HepG2 (cell line): Measurements from ENCODE around the gene RPL27A. TPM values are rescaled to one million over a fixed set of nuclear protein-coding genes. Genes with fewer than 3 reads are reported as not detected.

ENCODE experiments used
- ELF4 ChIP-seq: sonication (generic); formaldehyde crosslinking; IDR thresholded peaks from 2 replicates; pipeline ENCODE4 v1.5.0; 2020; ENCODE audit warnings: missing genetic modification reagents, mild to moderate bottlenecking, moderate library complexity, borderline replicate concordance
- ESRRA ChIP-seq: sonication (generic); formaldehyde crosslinking; IDR thresholded peaks from 2 replicates; pipeline ENCODE4 v1.5.1; 2020; ENCODE audit warnings: mild to moderate bottlenecking, low read depth, missing genetic modification reagents
- EZH2 ChIP-seq: conservative IDR thresholded peaks from 2 replicates; pipeline ENCODE4 v1.6.1; 2012; ENCODE audit warnings: mild to moderate bottlenecking, low read depth, low read length, moderate library complexity
- GTF2F1 ChIP-seq: fragments of 150-350 bp; IDR thresholded peaks from 2 replicates; pipeline ENCODE4 v1.6.1; 2014; ENCODE audit warnings: low read length
- KMT2B ChIP-seq: IDR thresholded peaks from 2 replicates; pipeline ENCODE4 v1.6.1; 2016; ENCODE audit warnings: missing genetic modification reagents, missing compliant biosample characterization
- RCOR2 ChIP-seq: IDR thresholded peaks from 2 replicates; pipeline ENCODE4 v1.6.1; 2016; ENCODE audit warnings: missing biosample characterization, missing genetic modification reagents
- REL ChIP-seq: sonication (generic); formaldehyde crosslinking; conservative IDR thresholded peaks from 2 replicates; pipeline ENCODE4 v1.8.0; 2022; ENCODE audit warnings: mild to moderate bottlenecking, missing genetic modification reagents, moderate library complexity
- RFX3 ChIP-seq: IDR thresholded peaks from 2 replicates; pipeline ENCODE4 v1.6.1; 2016; ENCODE audit warnings: missing biosample characterization, missing genetic modification reagents
- SMARCE1 ChIP-seq: fragments of 450-650 bp; IDR thresholded peaks from 2 replicates; pipeline ENCODE4 v1.6.1; 2017; ENCODE audit warnings: borderline replicate concordance
- TOPORS ChIP-seq: sonication (generic); formaldehyde crosslinking; IDR thresholded peaks from 2 replicates; pipeline ENCODE4 v1.8.0; 2023; ENCODE audit warnings: mild to moderate bottlenecking, missing genetic modification reagents
- U2AF1 ChIP-seq: fragments of 200-400 bp; formaldehyde crosslinking; optimal IDR thresholded peaks from 2 replicates; pipeline ENCODE3; 2017; ENCODE audit warnings: mild to moderate bottlenecking, low read depth, low read length
- ZBTB7A ChIP-seq: sonication (generic); formaldehyde crosslinking; IDR thresholded peaks from 2 replicates; pipeline ENCODE4 v1.8.0; 2022; ENCODE audit warnings: mild to moderate bottlenecking, missing genetic modification reagents
- ZFYVE20 ChIP-seq: sonication (generic); formaldehyde crosslinking; IDR thresholded peaks from 2 replicates; pipeline ENCODE4 v1.8.0; 2023; ENCODE audit warnings: low read depth, mild to moderate bottlenecking, moderate library complexity, missing genetic modification reagents, borderline replicate concordance
- ZKSCAN1 ChIP-seq: fragments of 150-350 bp; IDR thresholded peaks from 2 replicates; pipeline ENCODE4 v1.6.1; 2014; ENCODE audit warnings: low read length
- ZNF333 ChIP-seq: sonication (generic); formaldehyde crosslinking; IDR thresholded peaks from 2 replicates; pipeline ENCODE4 v1.4.0; 2020; ENCODE audit warnings: mild to moderate bottlenecking, missing genetic modification reagents, borderline replicate concordance
- ZNF382 ChIP-seq: sonication (generic); formaldehyde crosslinking; IDR thresholded peaks from 2 replicates; pipeline ENCODE4 v1.5.0; 2020; ENCODE audit warnings: missing genetic modification reagents, mild to moderate bottlenecking, borderline replicate concordance
- polyA plus RNA-seq, 8 experiments: library from polyadenylated mRNA; depleted of rRNA in 3 of 8; stranded (reverse) in 7 of 8; unstranded in 1 of 8; fragments of >200 nt; fragmentation: Illumina TruSeq in 4 of 8; extraction: Trizol in 4 of 8; gene quantifications; 2 replicates each; pipeline versions ENCODE4 v1.2.1 to v1.2.3, GENCODE V29; 2011 to 2016; ENCODE audit warnings: low read depth in 4 of 8, missing spikeins in 1 of 8, mixed read lengths in 1 of 8; ENCODE audit not compliant: insufficient read depth in 1 of 8
- total RNA-seq, 5 experiments: library from RNA; depleted of rRNA; stranded (reverse); fragments of >200 nt; fragmentation: Illumina TruSeq; extraction: Trizol; gene quantifications; 2 replicates each; pipeline ENCODE4 v1.2.3, GENCODE V29; 2016; ENCODE audit warnings: low read depth in 1 of 5
- TF ChIP-seq, protein P1 (sequence below): sonication (generic); formaldehyde crosslinking; IDR thresholded peaks from 2 replicates; pipeline ENCODE4 v1.8.0; 2022; ENCODE audit warnings: missing genetic modification reagents, mild to moderate bottlenecking, inconsistent platforms, borderline replicate concordance
- TF ChIP-seq, protein P2 (sequence below): sonication (generic); formaldehyde crosslinking; IDR thresholded peaks from 2 replicates; pipeline ENCODE4 v1.4.0; 2020; ENCODE audit warnings: mild to moderate bottlenecking, missing genetic modification reagents
- TF ChIP-seq, protein P3 (sequence below): sonication (generic); formaldehyde crosslinking; IDR thresholded peaks from 2 replicates; pipeline ENCODE4 v1.5.0; 2020; ENCODE audit warnings: mild to moderate bottlenecking, missing genetic modification reagents
- TF ChIP-seq, protein P4 (sequence below): sonication (generic); formaldehyde crosslinking; IDR thresholded peaks from 2 replicates; pipeline ENCODE4 v1.5.0; 2020; ENCODE audit warnings: mild to moderate bottlenecking, missing genetic modification reagents

The RPL27A gene
- total and polyA plus RNA-seq, 2 of the 13 experiments (the other 11 are each of a cell fraction or from before 2014, with no cell fraction given): 1,531 to 2,153 TPM

DNA sequence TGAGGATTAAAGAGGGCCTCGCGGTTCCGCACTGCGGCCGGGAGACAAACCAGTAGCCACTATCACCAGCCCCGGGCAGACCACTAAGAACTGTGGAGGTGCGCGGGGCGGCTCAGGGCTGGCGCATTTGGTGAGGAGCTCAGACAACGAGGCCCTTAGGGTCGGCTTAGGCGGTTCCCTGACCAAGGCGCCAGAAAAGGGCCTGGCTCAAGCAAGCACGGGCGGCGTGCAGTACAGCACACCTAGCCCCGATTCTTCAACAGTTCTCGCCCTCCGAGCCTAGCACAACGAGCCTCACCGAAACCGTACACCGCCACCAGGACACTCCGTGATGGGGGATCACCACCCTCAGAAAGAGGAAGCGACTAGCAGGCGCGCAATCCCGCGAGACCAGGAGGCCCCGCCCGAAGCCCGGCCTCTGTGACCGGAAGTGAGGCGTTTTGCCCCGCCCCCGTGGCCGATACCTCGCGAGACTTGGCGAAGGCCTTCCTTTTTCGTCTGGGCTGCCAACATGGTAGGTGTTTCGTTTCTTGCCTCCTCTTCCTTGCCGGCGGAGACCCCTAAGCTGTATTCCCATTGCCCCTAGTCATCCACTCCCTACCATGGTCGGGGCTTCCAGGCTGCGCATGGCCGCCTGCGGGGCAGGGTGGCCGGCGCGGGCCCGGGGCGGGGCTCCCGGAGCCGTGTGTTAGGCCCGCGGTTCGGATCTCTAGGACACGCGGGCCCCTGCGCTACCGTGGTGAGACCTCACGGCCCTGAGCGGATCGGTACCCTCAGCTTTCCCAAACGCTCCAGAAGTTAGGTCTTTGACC lies at the start of gene RPL27A, which contains the start of gene TRIM66 (continued):
- 0 out of 2 replicates have a peak, but pooled peaks have one; percentile 59 for TF ChIP-seq ZBTB7A
- no peak for TF ChIP-seq ZKSCAN1
- no peak for TF ChIP-seq SMARCE1
- no peak for TF ChIP-seq TOPORS (CRISPR knock-in tag)
- TF ChIP-seq RCOR2: no peak
- TF ChIP-seq, protein P1, sequence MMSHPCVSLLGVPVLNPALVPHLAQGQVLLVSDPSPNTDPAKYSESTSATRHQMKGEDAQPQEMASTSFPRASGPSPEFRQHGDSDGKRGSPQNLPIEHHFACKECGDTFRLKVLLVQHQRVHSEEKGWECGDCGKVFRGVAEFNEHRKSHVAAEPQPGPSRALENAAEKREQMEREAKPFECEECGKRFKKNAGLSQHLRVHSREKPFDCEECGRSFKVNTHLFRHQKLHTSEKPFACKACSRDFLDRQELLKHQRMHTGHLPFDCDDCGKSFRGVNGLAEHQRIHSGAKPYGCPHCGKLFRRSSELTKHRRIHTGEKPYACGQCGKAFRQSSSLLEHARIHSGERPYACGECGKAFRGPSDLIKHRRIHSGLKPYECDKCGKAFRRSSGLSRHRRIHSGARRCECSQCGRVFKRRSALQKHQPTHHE (CRISPR knock-in tag): peak; percentile 79; the same call in 1 of the 2 replicates
- no peak for TF ChIP-seq RFX3 (CRISPR knock-in tag)
- TF ChIP-seq, protein P2, sequence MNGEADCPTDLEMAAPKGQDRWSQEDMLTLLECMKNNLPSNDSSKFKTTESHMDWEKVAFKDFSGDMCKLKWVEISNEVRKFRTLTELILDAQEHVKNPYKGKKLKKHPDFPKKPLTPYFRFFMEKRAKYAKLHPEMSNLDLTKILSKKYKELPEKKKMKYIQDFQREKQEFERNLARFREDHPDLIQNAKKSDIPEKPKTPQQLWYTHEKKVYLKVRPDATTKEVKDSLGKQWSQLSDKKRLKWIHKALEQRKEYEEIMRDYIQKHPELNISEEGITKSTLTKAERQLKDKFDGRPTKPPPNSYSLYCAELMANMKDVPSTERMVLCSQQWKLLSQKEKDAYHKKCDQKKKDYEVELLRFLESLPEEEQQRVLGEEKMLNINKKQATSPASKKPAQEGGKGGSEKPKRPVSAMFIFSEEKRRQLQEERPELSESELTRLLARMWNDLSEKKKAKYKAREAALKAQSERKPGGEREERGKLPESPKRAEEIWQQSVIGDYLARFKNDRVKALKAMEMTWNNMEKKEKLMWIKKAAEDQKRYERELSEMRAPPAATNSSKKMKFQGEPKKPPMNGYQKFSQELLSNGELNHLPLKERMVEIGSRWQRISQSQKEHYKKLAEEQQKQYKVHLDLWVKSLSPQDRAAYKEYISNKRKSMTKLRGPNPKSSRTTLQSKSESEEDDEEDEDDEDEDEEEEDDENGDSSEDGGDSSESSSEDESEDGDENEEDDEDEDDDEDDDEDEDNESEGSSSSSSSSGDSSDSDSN (CRISPR knock-in tag): peak; percentile 56; the same call in 1 of the 2 replicates
- peak; percentile 92 for TF ChIP-seq ELF4 (CRISPR knock-in tag)
- no peak for TF ChIP-seq U2AF1
- TF ChIP-seq, protein P3, sequence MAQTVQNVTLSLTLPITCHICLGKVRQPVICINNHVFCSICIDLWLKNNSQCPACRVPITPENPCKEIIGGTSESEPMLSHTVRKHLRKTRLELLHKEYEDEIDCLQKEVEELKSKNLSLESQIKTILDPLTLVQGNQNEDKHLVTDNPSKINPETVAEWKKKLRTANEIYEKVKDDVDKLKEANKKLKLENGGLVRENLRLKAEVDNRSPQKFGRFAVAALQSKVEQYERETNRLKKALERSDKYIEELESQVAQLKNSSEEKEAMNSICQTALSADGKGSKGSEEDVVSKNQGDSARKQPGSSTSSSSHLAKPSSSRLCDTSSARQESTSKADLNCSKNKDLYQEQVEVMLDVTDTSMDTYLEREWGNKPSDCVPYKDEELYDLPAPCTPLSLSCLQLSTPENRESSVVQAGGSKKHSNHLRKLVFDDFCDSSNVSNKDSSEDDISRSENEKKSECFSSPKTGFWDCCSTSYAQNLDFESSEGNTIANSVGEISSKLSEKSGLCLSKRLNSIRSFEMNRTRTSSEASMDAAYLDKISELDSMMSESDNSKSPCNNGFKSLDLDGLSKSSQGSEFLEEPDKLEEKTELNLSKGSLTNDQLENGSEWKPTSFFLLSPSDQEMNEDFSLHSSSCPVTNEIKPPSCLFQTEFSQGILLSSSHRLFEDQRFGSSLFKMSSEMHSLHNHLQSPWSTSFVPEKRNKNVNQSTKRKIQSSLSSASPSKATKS (CRISPR knock-in tag): 0 out of 2 replicates have a peak, but pooled peaks have one; percentile 43
- TF ChIP-seq ZNF382 (CRISPR knock-in tag): no peak
- TF ChIP-seq KMT2B (CRISPR knock-in tag): peak; percentile 80
- TF ChIP-seq ZFYVE20 (CRISPR knock-in tag): no peak
- TF ChIP-seq GTF2F1: peak; percentile 69; the same call in 1 of the 2 replicates
- TF ChIP-seq REL (CRISPR knock-in tag): no peak; the same call in 1 of the 2 replicates
- TF ChIP-seq, protein P4, sequence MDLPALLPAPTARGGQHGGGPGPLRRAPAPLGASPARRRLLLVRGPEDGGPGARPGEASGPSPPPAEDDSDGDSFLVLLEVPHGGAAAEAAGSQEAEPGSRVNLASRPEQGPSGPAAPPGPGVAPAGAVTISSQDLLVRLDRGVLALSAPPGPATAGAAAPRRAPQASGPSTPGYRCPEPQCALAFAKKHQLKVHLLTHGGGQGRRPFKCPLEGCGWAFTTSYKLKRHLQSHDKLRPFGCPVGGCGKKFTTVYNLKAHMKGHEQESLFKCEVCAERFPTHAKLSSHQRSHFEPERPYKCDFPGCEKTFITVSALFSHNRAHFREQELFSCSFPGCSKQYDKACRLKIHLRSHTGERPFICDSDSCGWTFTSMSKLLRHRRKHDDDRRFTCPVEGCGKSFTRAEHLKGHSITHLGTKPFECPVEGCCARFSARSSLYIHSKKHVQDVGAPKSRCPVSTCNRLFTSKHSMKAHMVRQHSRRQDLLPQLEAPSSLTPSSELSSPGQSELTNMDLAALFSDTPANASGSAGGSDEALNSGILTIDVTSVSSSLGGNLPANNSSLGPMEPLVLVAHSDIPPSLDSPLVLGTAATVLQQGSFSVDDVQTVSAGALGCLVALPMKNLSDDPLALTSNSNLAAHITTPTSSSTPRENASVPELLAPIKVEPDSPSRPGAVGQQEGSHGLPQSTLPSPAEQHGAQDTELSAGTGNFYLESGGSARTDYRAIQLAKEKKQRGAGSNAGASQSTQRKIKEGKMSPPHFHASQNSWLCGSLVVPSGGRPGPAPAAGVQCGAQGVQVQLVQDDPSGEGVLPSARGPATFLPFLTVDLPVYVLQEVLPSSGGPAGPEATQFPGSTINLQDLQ (CRISPR knock-in tag): peak; percentile 80; the same call in 1 of the 2 replicates
- TF ChIP-seq ESRRA (CRISPR knock-in tag): peak; percentile 61
- TF ChIP-seq EZH2: no peak
- TF ChIP-seq ZNF333 (CRISPR knock-in tag): peak; percentile 76
